GM12878 (cell line): Measurements from ENCODE around the gene MAP3K6. TPM values are rescaled to one million over a fixed set of nuclear protein-coding genes. Genes with fewer than 3 reads are reported as not detected.

Source experiments
- ATAC-seq: fragments of 200-7000 bp; cut with Tn5 transposase; 3 replicates; pipeline ENCODE4 v1.9.1; 2020; ENCODE audit warnings: mild to moderate bottlenecking, moderate library complexity
- BruUV-seq: library from RNA; stranded (reverse); fragments of 400-500 nt; replicated peaks from 2 replicates; lab custom pipeline; 2021; lab: Mats Ljungman, UMichigan
- CTCF ChIA-PET: fragments of 300-600 bp; sonication (Branson Sonifier 250); formaldehyde crosslinking; extraction: SDS; loops from one replicate; lab custom pipeline; 2021; ENCODE audit warnings: inconsistent platforms; lab: Yijun Ruan, JAX
- POLR2A ChIA-PET: fragments of 350-600 bp; formaldehyde crosslinking; extraction: SDS; loops from one replicate; lab custom pipeline; 2021; ENCODE audit warnings: inconsistent platforms; lab: Charles Lee
- RAD21 ChIA-PET: fragments of 300-600 bp; sonication (Branson Sonifier 250); formaldehyde crosslinking; loops from one replicate; lab custom pipeline; 2023; ENCODE audit warnings: antibody characterized with exemption; ENCODE audit not compliant: unreplicated experiment; lab: Charles Lee
- SMC1A ChIA-PET: fragments of 300-600 bp; sonication (Branson Sonifier 250); formaldehyde crosslinking; loops from one replicate; lab custom pipeline; 2023; ENCODE audit not compliant: unreplicated experiment, uncharacterized antibody; lab: Charles Lee
- DNase-seq: peaks from one replicate; pipeline ENCODE4 v3.0.0-alpha.2; 2011; ENCODE audit warnings: low read depth, low spot score
- FAIRE-seq: peaks from 3 replicates; lab custom pipeline; 2011; peaks lifted over from hg19 to GRCh38; lab: Jason Lieb, UNC
- H2AFZ ChIP-seq: 2 replicates; pipeline ENCODE4 v1.6.0; 2011; ENCODE audit warnings: low read depth, low read length, control low read depth; ENCODE audit not compliant: control insufficient read depth
- H3K27ac ChIP-seq: 2 replicates; pipeline ENCODE4 v1.5.1; 2011; ENCODE audit warnings: control low read depth; ENCODE audit not compliant: control insufficient read depth, insufficient read depth
- H3K27me3 ChIP-seq, 2 experiments: replicated peaks in 1 of 2; 2 replicates each; pipeline versions ENCODE4 v1.6.0 to v1.6.1; 2011; ENCODE audit warnings: low read length in 1 of 2; ENCODE audit not compliant: control insufficient read depth in 2 of 2, insufficient read depth in 2 of 2
- H3K36me3 ChIP-seq, 2 experiments: 2 replicates each; pipeline ENCODE4 v1.5.1; 2011; ENCODE audit warnings: low read length in 1 of 2; ENCODE audit not compliant: control insufficient read depth in 2 of 2, insufficient read depth in 2 of 2
- H3K4me1 ChIP-seq: 2 replicates; pipeline ENCODE4 v1.6.1; 2011; ENCODE audit warnings: mild to moderate bottlenecking, low read length, moderate library complexity, mixed read lengths; ENCODE audit not compliant: control insufficient read depth, insufficient read depth
- H3K4me2 ChIP-seq: 2 replicates; pipeline ENCODE4 v1.6.0; 2011; ENCODE audit warnings: control low read depth; ENCODE audit not compliant: control insufficient read depth, insufficient read depth
- H3K4me3 ChIP-seq: fragments of 200-600 bp; sonication (generic); 2 replicates; pipeline ENCODE4 v1.5.1; 2016
- H3K79me2 ChIP-seq: 2 replicates; pipeline ENCODE4 v1.6.0; 2011; ENCODE audit warnings: low read length; ENCODE audit not compliant: control insufficient read depth, insufficient read depth
- H3K9ac ChIP-seq: 2 replicates; pipeline ENCODE4 v1.8.0; 2011; ENCODE audit warnings: low read length, control low read depth, mixed read lengths; ENCODE audit not compliant: control insufficient read depth, insufficient read depth
- H3K9me3 ChIP-seq: replicated peaks from 3 replicates; pipeline ENCODE4 v1.5.1; 2011; ENCODE audit warnings: mild to moderate bottlenecking, low read length; ENCODE audit not compliant: control insufficient read depth, insufficient read depth
- H4K20me1 ChIP-seq: 2 replicates; pipeline ENCODE4 v1.6.0; 2011; ENCODE audit not compliant: control insufficient read depth, insufficient read depth
- RAD51 ChIP-seq: fragments of 450-650 bp; IDR thresholded peaks from 2 replicates; pipeline ENCODE4 v1.6.1; 2016; ENCODE audit warnings: moderate library complexity, mild to moderate bottlenecking, inconsistent platforms
- WGBS: methylation state at CpG from one replicate; pipeline ENCODE4 v1.1.6; 2016; ENCODE audit warnings: low lambda C conversion rate; ENCODE audit not compliant: insufficient replicate concordance, insufficient coverage; ENCODE audit errors: missing lambda C conversion rate; 5-methylcytosine and 5-hydroxymethylcytosine counted together
- in situ Hi-C: fragments of 300-500 bp; cut with MboI; formaldehyde crosslinking; loops from 9 replicates; pipeline ENCODE4 v1.14.3; 2018; ENCODE audit warnings: mixed read lengths
- intact Hi-C: fragments of 100-400 bp; cut with micrococcal nuclease; formaldehyde crosslinking; loops from one replicate; pipeline ENCODE4 v1.14.2; 2022; ENCODE audit not compliant: unreplicated experiment
- polyA plus RNA-seq, 11 experiments: library from polyadenylated mRNA; depleted of rRNA in 4 of 11; unstranded in 6 of 11; stranded (reverse) in 5 of 11; fragments of >200 nt; fragmentation: Nextera tagmentation in 4 of 11; fragmentation: Illumina TruSeq in 1 of 11; extraction: Ambion mirVana in 4 of 11; extraction: Trizol in 1 of 11; gene quantifications; 1 replicate in 1 of 11; 2 replicates in 10 of 11; pipeline versions ENCODE4 v1.2.1 to v1.2.3, GENCODE V29; 2011 to 2016; ENCODE audit warnings: inconsistent platforms in 2 of 11, missing spikeins in 2 of 11, low read depth in 1 of 11
- total RNA-seq, 4 experiments: library from RNA; depleted of rRNA in 3 of 4; stranded (reverse); fragments of >200 nt in 3 of 4; fragmentation: Illumina TruSeq in 1 of 4; extraction: Trizol in 1 of 4; gene quantifications; 2 replicates each; pipeline versions ENCODE4 v1.2.1 to v1.2.3, GENCODE V29; 2013 to 2021
- TF ChIP-seq, protein P1 (sequence below): IDR thresholded peaks from 2 replicates; pipeline ENCODE4 v1.6.1; 2012; ENCODE audit warnings: mild to moderate bottlenecking, low read depth, low read length

MAP3K6 gene
- total and polyA plus RNA-seq, 10 of the 15 experiments (the other 5 are each of a cell fraction or from before 2014, with no cell fraction given) = 0.15 to 3.4 (median 1.2) TPM; not detected in 1

DNA sequence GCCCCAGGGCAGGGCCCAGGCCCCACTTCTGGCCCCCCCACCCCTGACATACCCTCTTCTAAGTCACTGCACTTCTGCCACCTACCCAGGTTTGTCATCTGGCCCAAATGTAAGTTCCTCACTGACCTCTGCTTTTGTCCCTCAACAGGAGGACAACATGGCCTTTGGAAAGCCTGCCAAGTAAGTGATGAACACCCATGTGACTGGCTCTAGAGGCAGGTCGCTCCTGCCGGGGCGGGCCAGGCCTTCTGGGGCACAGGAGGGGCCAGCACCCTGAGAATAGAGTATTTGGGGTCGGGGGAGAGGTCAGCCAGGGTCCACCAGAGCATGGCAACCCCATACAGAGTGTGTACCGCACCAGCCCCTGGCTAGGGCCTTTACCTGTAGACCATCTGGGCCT is 34.8 kb downstream of the MAP3K6 start:
- intact Hi-C loops (no loop called here), in situ Hi-C loops (no loop called here)
- ChIA-PET POLR2A (interaction anchor here (0.6 to 1.8 kb wide), 2 partner anchors 9 to 60 kb away, joined by 5 to 6 read pairs; partner anchors contain the start of genes GPR3 and TMEM222), SMC1A (interaction anchor here (0.9 to 2.4 kb wide), 9 partner anchors 9 to 274 kb away, joined by 3 to 10 read pairs (median 5); partner anchors contain the start of gene SYTL1), RAD21 (interaction anchor here (1.0 to 2.5 kb wide), 5 partner anchors 10 to 274 kb away, joined by 3 to 18 read pairs (median 4); partner anchors contain the start of gene SYTL1), CTCF (interaction anchor here (0.6 to 4.4 kb wide), 29 partner anchors 9 to 603 kb away, joined by 3 to 77 read pairs (median 5); partner anchors contain the start of genes AHDC1, CD164L2, SMPDL3B and SYTL1)
- FAIRE-seq = no peak
- no peak overlapping the region for H3K27ac ChIP-seq
- H3K36me3 ChIP-seq = peaks cover 13 to 25% of the 10 kb centered on the region in 2 experiments
- ATAC-seq = no peak
- no peaks in the 10 kb centered on the region for H3K27me3 ChIP-seq
- no peak overlapping the region for H2AFZ ChIP-seq
- BruUV-seq = no TSS peak
- 93% methylated on average over 5 of the region's 5 CpGs for WGBS
- H3K9ac ChIP-seq = no peak overlapping the region
- H3K4me2 ChIP-seq = no peak overlapping the region
- no peak for TF ChIP-seq RAD51
- TF ChIP-seq, protein P1, sequence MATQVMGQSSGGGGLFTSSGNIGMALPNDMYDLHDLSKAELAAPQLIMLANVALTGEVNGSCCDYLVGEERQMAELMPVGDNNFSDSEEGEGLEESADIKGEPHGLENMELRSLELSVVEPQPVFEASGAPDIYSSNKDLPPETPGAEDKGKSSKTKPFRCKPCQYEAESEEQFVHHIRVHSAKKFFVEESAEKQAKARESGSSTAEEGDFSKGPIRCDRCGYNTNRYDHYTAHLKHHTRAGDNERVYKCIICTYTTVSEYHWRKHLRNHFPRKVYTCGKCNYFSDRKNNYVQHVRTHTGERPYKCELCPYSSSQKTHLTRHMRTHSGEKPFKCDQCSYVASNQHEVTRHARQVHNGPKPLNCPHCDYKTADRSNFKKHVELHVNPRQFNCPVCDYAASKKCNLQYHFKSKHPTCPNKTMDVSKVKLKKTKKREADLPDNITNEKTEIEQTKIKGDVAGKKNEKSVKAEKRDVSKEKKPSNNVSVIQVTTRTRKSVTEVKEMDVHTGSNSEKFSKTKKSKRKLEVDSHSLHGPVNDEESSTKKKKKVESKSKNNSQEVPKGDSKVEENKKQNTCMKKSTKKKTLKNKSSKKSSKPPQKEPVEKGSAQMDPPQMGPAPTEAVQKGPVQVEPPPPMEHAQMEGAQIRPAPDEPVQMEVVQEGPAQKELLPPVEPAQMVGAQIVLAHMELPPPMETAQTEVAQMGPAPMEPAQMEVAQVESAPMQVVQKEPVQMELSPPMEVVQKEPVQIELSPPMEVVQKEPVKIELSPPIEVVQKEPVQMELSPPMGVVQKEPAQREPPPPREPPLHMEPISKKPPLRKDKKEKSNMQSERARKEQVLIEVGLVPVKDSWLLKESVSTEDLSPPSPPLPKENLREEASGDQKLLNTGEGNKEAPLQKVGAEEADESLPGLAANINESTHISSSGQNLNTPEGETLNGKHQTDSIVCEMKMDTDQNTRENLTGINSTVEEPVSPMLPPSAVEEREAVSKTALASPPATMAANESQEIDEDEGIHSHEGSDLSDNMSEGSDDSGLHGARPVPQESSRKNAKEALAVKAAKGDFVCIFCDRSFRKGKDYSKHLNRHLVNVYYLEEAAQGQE = no peak
- H3K4me1 ChIP-seq = no peaks in the 10 kb centered on the region
- no peak for DNase-seq
- H4K20me1 ChIP-seq = no peaks in the 10 kb centered on the region; the same call in 1 of the 2 replicates
- H3K4me3 ChIP-seq = no peak overlapping the region
- H3K79me2 ChIP-seq = peaks cover 10% of the 10 kb centered on the region
- H3K9me3 ChIP-seq = no peaks in the 10 kb centered on the region
